GM12878 (cell line): ENCODE results near the gene TGFBRAP1. TPM values are rescaled to one million over a fixed set of nuclear protein-coding genes. Genes with fewer than 3 reads are reported as not detected.

Experiments
- ATAC-seq: fragments of 200-7000 bp; cut with Tn5 transposase; 3 replicates; pipeline ENCODE4 v1.9.1; 2020; ENCODE audit warnings: mild to moderate bottlenecking, moderate library complexity
- BruUV-seq: library from RNA; stranded (reverse); fragments of 400-500 nt; replicated peaks from 2 replicates; lab custom pipeline; 2021; lab: Mats Ljungman, UMichigan
- CTCF ChIA-PET: fragments of 300-600 bp; sonication (Branson Sonifier 250); formaldehyde crosslinking; extraction: SDS; loops from one replicate; lab custom pipeline; 2021; ENCODE audit warnings: inconsistent platforms; lab: Yijun Ruan, JAX
- POLR2A ChIA-PET: fragments of 350-600 bp; formaldehyde crosslinking; extraction: SDS; loops from one replicate; lab custom pipeline; 2021; ENCODE audit warnings: inconsistent platforms; lab: Charles Lee
- RAD21 ChIA-PET: fragments of 300-600 bp; sonication (Branson Sonifier 250); formaldehyde crosslinking; loops from one replicate; lab custom pipeline; 2023; ENCODE audit warnings: antibody characterized with exemption; ENCODE audit not compliant: unreplicated experiment; lab: Charles Lee
- SMC1A ChIA-PET: fragments of 300-600 bp; sonication (Branson Sonifier 250); formaldehyde crosslinking; loops from one replicate; lab custom pipeline; 2023; ENCODE audit not compliant: unreplicated experiment, uncharacterized antibody; lab: Charles Lee
- DNase-seq: peaks from one replicate; pipeline ENCODE4 v3.0.0-alpha.2; 2011; ENCODE audit warnings: low read depth, low spot score
- FAIRE-seq: peaks from 3 replicates; lab custom pipeline; 2011; peaks lifted over from hg19 to GRCh38; lab: Jason Lieb, UNC
- H2AFZ ChIP-seq: 2 replicates; pipeline ENCODE4 v1.6.0; 2011; ENCODE audit warnings: low read depth, low read length, control low read depth; ENCODE audit not compliant: control insufficient read depth
- H3K27ac ChIP-seq: 2 replicates; pipeline ENCODE4 v1.5.1; 2011; ENCODE audit warnings: control low read depth; ENCODE audit not compliant: control insufficient read depth, insufficient read depth
- H3K27me3 ChIP-seq, 2 experiments: replicated peaks in 1 of 2; 2 replicates each; pipeline versions ENCODE4 v1.6.0 to v1.6.1; 2011; ENCODE audit warnings: low read length in 1 of 2; ENCODE audit not compliant: control insufficient read depth in 2 of 2, insufficient read depth in 2 of 2
- H3K36me3 ChIP-seq, 2 experiments: 2 replicates each; pipeline ENCODE4 v1.5.1; 2011; ENCODE audit warnings: low read length in 1 of 2; ENCODE audit not compliant: control insufficient read depth in 2 of 2, insufficient read depth in 2 of 2
- H3K4me1 ChIP-seq: 2 replicates; pipeline ENCODE4 v1.6.1; 2011; ENCODE audit warnings: mild to moderate bottlenecking, low read length, moderate library complexity, mixed read lengths; ENCODE audit not compliant: control insufficient read depth, insufficient read depth
- H3K4me2 ChIP-seq: 2 replicates; pipeline ENCODE4 v1.6.0; 2011; ENCODE audit warnings: control low read depth; ENCODE audit not compliant: control insufficient read depth, insufficient read depth
- H3K4me3 ChIP-seq: fragments of 200-600 bp; sonication (generic); 2 replicates; pipeline ENCODE4 v1.5.1; 2016
- H3K79me2 ChIP-seq: 2 replicates; pipeline ENCODE4 v1.6.0; 2011; ENCODE audit warnings: low read length; ENCODE audit not compliant: control insufficient read depth, insufficient read depth
- H3K9ac ChIP-seq: 2 replicates; pipeline ENCODE4 v1.8.0; 2011; ENCODE audit warnings: low read length, control low read depth, mixed read lengths; ENCODE audit not compliant: control insufficient read depth, insufficient read depth
- H3K9me3 ChIP-seq: replicated peaks from 3 replicates; pipeline ENCODE4 v1.5.1; 2011; ENCODE audit warnings: mild to moderate bottlenecking, low read length; ENCODE audit not compliant: control insufficient read depth, insufficient read depth
- H4K20me1 ChIP-seq: 2 replicates; pipeline ENCODE4 v1.6.0; 2011; ENCODE audit not compliant: control insufficient read depth, insufficient read depth
- ATF7 ChIP-seq: fragments of 450-650 bp; IDR thresholded peaks from 2 replicates; pipeline ENCODE4 v1.6.1; 2016; ENCODE audit warnings: low read depth, mild to moderate bottlenecking
- BRCA1 ChIP-seq: IDR thresholded peaks from 2 replicates; pipeline ENCODE4 v1.6.1; 2011; ENCODE audit warnings: low read depth, low read length, improper control_type of control experiment
- CBFB ChIP-seq: IDR thresholded peaks from 2 replicates; pipeline ENCODE4 v1.6.1; 2016; ENCODE audit warnings: antibody characterized with exemption, low read depth
- CEBPB ChIP-seq, 2 experiments: fragments of 150-350 bp in 1 of 2; IDR thresholded peaks; 2 replicates each; pipeline ENCODE4 v1.6.1; 2012 to 2014; ENCODE audit warnings: low read depth in 2 of 2, low read length in 2 of 2, borderline replicate concordance in 1 of 2, inconsistent platforms in 1 of 2
- EP300 ChIP-seq, 2 experiments: fragments of 150-350 bp in 1 of 2; IDR thresholded peaks; 2 replicates each; pipeline ENCODE4 v1.6.1; 2011 to 2012; ENCODE audit warnings: low read depth in 2 of 2, low read length in 2 of 2, borderline replicate concordance in 1 of 2, improper control_type of control experiment in 1 of 2, inconsistent platforms in 1 of 2; ENCODE audit not compliant: control insufficient read depth in 1 of 2
- MXI1 ChIP-seq: fragments of 150-350 bp; IDR thresholded peaks from 2 replicates; pipeline ENCODE4 v1.6.1; 2011; ENCODE audit warnings: low read depth, mild to moderate bottlenecking, inconsistent platforms, low read length, improper control_type of control experiment
- PAX5 ChIP-seq: IDR thresholded peaks from 2 replicates; pipeline ENCODE4 v1.6.1; 2011; ENCODE audit warnings: low read depth, low read length, borderline replicate concordance
- RAD51 ChIP-seq: fragments of 450-650 bp; IDR thresholded peaks from 2 replicates; pipeline ENCODE4 v1.6.1; 2016; ENCODE audit warnings: moderate library complexity, mild to moderate bottlenecking, inconsistent platforms
- RB1 ChIP-seq: fragments of 450-650 bp; formaldehyde crosslinking; IDR thresholded peaks from 2 replicates; pipeline ENCODE4 v1.6.1; 2017; ENCODE audit warnings: mild to moderate bottlenecking, borderline replicate concordance
- RUNX3 ChIP-seq: IDR thresholded peaks from 2 replicates; pipeline ENCODE4 v1.6.1; 2012; ENCODE audit warnings: low read length, inconsistent platforms
- SREBF1 ChIP-seq: IDR thresholded peaks from 2 replicates; pipeline ENCODE4 v1.6.1; 2012; ENCODE audit warnings: mild to moderate bottlenecking, low read length
- SREBF2 ChIP-seq: IDR thresholded peaks from 2 replicates; pipeline ENCODE4 v1.6.1; 2012; ENCODE audit warnings: mild to moderate bottlenecking, low read length
- TAF1 ChIP-seq: IDR thresholded peaks from 2 replicates; pipeline ENCODE4 v1.6.1; 2011; ENCODE audit warnings: mild to moderate bottlenecking, low read depth, low read length, borderline replicate concordance
- TBL1XR1 ChIP-seq: IDR thresholded peaks from 2 replicates; pipeline ENCODE4 v1.6.1; 2012; ENCODE audit warnings: low read depth, low read length, improper control_type of control experiment
- WGBS: methylation state at CpG from one replicate; pipeline ENCODE4 v1.1.6; 2016; ENCODE audit warnings: low lambda C conversion rate; ENCODE audit not compliant: insufficient replicate concordance, insufficient coverage; ENCODE audit errors: missing lambda C conversion rate; 5-methylcytosine and 5-hydroxymethylcytosine counted together
- in situ Hi-C: fragments of 300-500 bp; cut with MboI; formaldehyde crosslinking; loops from 9 replicates; pipeline ENCODE4 v1.14.3; 2018; ENCODE audit warnings: mixed read lengths
- intact Hi-C: fragments of 100-400 bp; cut with micrococcal nuclease; formaldehyde crosslinking; loops from one replicate; pipeline ENCODE4 v1.14.2; 2022; ENCODE audit not compliant: unreplicated experiment
- polyA plus RNA-seq, 11 experiments: library from polyadenylated mRNA; depleted of rRNA in 4 of 11; unstranded in 6 of 11; stranded (reverse) in 5 of 11; fragments of >200 nt; fragmentation: Nextera tagmentation in 4 of 11; fragmentation: Illumina TruSeq in 1 of 11; extraction: Ambion mirVana in 4 of 11; extraction: Trizol in 1 of 11; gene quantifications; 1 replicate in 1 of 11; 2 replicates in 10 of 11; pipeline versions ENCODE4 v1.2.1 to v1.2.3, GENCODE V29; 2011 to 2016; ENCODE audit warnings: inconsistent platforms in 2 of 11, missing spikeins in 2 of 11, low read depth in 1 of 11
- total RNA-seq, 4 experiments: library from RNA; depleted of rRNA in 3 of 4; stranded (reverse); fragments of >200 nt in 3 of 4; fragmentation: Illumina TruSeq in 1 of 4; extraction: Trizol in 1 of 4; gene quantifications; 2 replicates each; pipeline versions ENCODE4 v1.2.1 to v1.2.3, GENCODE V29; 2013 to 2021
- TF ChIP-seq, protein P1 (sequence below): fragments of 450-650 bp; IDR thresholded peaks from 2 replicates; pipeline ENCODE4 v1.6.1; 2017; ENCODE audit warnings: low read depth, mild to moderate bottlenecking, moderate library complexity
- TF ChIP-seq, protein P2 (sequence below): IDR thresholded peaks from 2 replicates; pipeline ENCODE4 v1.6.1; 2011; ENCODE audit warnings: low read depth, mild to moderate bottlenecking, low read length, moderate library complexity, borderline replicate concordance; ENCODE audit errors: extremely low read depth
- TF ChIP-seq, protein P3 (sequence below): fragments of 450-650 bp; conservative IDR thresholded peaks from 2 replicates; pipeline ENCODE4 v1.6.1; 2017; ENCODE audit warnings: mild to moderate bottlenecking, moderate library complexity
- TF ChIP-seq, protein P4 (sequence below): fragments of 450-650 bp; formaldehyde crosslinking; IDR thresholded peaks from 2 replicates; pipeline ENCODE4 v1.5.0; 2022; ENCODE audit warnings: mild to moderate bottlenecking, missing genetic modification characterization

The TGFBRAP1 gene
- total and polyA plus RNA-seq, 10 of the 15 experiments (the other 5 are each of a cell fraction or from before 2014, with no cell fraction given) = 7.9 to 37.4 (median 23.7) TPM

DNA sequence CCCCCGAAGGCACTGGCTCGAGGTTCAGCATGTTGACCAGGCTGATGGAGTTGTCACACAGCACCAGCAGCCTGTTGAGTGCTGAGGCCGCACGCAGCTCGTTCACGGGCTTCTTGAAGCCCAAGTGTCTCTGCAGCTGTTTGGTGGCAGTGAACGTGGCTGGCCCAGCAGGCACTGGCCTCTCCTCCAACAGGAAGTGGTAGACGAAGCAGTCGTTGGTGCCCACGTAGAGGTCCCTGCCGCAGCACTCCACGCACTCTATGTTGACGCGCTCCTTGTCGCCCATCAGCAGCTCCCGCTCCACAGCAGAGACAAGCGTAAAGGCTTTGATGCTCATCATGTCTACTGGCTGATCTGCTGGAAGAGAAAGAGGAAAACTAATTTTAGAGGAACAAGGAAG is 21.6 kb downstream of the TGFBRAP1 start:
- Histone ChIP-seq H2AFZ (no peak overlapping the region), H3K27me3 (no peaks in the 10 kb centered on the region), H3K9me3 (no peaks in the 10 kb centered on the region; the same call in 2 of the 3 replicates), H3K36me3 (peaks cover 3 to 10% of the 10 kb centered on the region in 2 experiments; a peak in 3 of 4 replicates), H3K4me3 (no peak overlapping the region), H3K9ac (no peak overlapping the region), H4K20me1 (no peaks in the 10 kb centered on the region), H3K79me2 (peaks cover 31% of the 10 kb centered on the region), H3K27ac (no peak overlapping the region), H3K4me2 (no peak overlapping the region), H3K4me1 (peaks cover under 1% of the 10 kb centered on the region; the same call in 1 of the 2 replicates)
- CTCF ChIA-PET = interaction anchor here (0.6 kb wide), 1 partner anchor 12 kb away, joined by 3 read pairs; no protein-coding TSS in a partner anchor
- in situ Hi-C loops = no loop called here
- WGBS = 84% methylated on average over 17 of the region's 17 CpGs
- POLR2A ChIA-PET = no interaction called here
- FAIRE-seq (no peak), DNase-seq (no peak), ATAC-seq (no peak)
- intact Hi-C loops = no loop called here
- SMC1A ChIA-PET = no interaction called here
- no TSS peak for BruUV-seq
- RAD21 ChIA-PET = no interaction called here
- TF ChIP-seq, protein P1, sequence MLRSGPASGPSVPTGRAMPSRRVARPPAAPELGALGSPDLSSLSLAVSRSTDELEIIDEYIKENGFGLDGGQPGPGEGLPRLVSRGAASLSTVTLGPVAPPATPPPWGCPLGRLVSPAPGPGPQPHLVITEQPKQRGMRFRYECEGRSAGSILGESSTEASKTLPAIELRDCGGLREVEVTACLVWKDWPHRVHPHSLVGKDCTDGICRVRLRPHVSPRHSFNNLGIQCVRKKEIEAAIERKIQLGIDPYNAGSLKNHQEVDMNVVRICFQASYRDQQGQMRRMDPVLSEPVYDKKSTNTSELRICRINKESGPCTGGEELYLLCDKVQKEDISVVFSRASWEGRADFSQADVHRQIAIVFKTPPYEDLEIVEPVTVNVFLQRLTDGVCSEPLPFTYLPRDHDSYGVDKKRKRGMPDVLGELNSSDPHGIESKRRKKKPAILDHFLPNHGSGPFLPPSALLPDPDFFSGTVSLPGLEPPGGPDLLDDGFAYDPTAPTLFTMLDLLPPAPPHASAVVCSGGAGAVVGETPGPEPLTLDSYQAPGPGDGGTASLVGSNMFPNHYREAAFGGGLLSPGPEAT = no peak
- TF ChIP-seq ATF7 = no peak
- TF ChIP-seq SREBF1 = no peak
- TF ChIP-seq, protein P2, sequence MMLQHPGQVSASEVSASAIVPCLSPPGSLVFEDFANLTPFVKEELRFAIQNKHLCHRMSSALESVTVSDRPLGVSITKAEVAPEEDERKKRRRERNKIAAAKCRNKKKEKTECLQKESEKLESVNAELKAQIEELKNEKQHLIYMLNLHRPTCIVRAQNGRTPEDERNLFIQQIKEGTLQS = no peak
- no peak for TF ChIP-seq PAX5
- TF ChIP-seq SREBF2 = no peak
- no peak for TF ChIP-seq EP300 (IDR thresholded peaks at IDR 0.05; ENCODE audit: borderline replicate concordance in 1 of 2, control insufficient read depth in 1 of 2, low read depth in 2 of 2, low read length in 2 of 2)
- no peak for TF ChIP-seq RB1
- no peak for TF ChIP-seq RAD51
- no peak for TF ChIP-seq MXI1
- TF ChIP-seq TBL1XR1 = no peak
- TF ChIP-seq, protein P3, sequence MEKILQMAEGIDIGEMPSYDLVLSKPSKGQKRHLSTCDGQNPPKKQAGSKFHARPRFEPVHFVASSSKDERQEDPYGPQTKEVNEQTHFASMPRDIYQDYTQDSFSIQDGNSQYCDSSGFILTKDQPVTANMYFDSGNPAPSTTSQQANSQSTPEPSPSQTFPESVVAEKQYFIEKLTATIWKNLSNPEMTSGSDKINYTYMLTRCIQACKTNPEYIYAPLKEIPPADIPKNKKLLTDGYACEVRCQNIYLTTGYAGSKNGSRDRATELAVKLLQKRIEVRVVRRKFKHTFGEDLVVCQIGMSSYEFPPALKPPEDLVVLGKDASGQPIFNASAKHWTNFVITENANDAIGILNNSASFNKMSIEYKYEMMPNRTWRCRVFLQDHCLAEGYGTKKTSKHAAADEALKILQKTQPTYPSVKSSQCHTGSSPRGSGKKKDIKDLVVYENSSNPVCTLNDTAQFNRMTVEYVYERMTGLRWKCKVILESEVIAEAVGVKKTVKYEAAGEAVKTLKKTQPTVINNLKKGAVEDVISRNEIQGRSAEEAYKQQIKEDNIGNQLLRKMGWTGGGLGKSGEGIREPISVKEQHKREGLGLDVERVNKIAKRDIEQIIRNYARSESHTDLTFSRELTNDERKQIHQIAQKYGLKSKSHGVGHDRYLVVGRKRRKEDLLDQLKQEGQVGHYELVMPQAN = no peak
- TF ChIP-seq RUNX3 = no peak
- no peak for TF ChIP-seq BRCA1
- TF ChIP-seq TAF1 = no peak
- TF ChIP-seq, protein P4, sequence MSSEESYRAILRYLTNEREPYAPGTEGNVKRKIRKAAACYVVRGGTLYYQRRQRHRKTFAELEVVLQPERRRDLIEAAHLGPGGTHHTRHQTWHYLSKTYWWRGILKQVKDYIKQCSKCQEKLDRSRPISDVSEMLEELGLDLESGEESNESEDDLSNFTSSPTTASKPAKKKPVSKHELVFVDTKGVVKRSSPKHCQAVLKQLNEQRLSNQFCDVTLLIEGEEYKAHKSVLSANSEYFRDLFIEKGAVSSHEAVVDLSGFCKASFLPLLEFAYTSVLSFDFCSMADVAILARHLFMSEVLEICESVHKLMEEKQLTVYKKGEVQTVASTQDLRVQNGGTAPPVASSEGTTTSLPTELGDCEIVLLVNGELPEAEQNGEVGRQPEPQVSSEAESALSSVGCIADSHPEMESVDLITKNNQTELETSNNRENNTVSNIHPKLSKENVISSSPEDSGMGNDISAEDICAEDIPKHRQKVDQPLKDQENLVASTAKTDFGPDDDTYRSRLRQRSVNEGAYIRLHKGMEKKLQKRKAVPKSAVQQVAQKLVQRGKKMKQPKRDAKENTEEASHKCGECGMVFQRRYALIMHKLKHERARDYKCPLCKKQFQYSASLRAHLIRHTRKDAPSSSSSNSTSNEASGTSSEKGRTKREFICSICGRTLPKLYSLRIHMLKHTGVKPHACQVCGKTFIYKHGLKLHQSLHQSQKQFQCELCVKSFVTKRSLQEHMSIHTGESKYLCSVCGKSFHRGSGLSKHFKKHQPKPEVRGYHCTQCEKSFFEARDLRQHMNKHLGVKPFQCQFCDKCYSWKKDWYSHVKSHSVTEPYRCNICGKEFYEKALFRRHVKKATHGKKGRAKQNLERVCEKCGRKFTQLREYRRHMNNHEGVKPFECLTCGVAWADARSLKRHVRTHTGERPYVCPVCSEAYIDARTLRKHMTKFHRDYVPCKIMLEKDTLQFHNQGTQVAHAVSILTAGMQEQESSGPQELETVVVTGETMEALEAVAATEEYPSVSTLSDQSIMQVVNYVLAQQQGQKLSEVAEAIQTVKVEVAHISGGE (CRISPR knock-in tag) = no peak
- no peak for TF ChIP-seq CBFB
- no peak for TF ChIP-seq CEBPB (IDR thresholded peaks at IDR 0.05; ENCODE audit: borderline replicate concordance in 1 of 2, low read depth in 2 of 2, low read length in 2 of 2)
